HCT116 (cell line): ENCODE data around the gene NBPF15. TPM values are rescaled to one million over a fixed set of nuclear protein-coding genes. Genes with fewer than 3 reads are reported as not detected.
"Not testable (repeated sequence)": the region's sequence is repeated elsewhere in the genome, so short reads cannot be mapped to it uniquely, and the experiment has no call there.

Experiments
- ATAC-seq: fragments of 200-7000 bp; cut with Tn5 transposase; 2 replicates; pipeline ENCODE4 v1.9.1; 2020; ENCODE audit warnings: mild to moderate bottlenecking, moderate library complexity
- Bru-seq: library from RNA; stranded (reverse); fragments of 400-500 nt; gene quantifications from one replicate; lab custom pipeline; 2021; lab: Mats Ljungman, UMichigan
- BruChase-seq, 2 experiments: library from RNA; stranded (reverse); fragments of 400-500 nt; gene quantifications; one replicate each; lab custom pipeline; 2021; lab: Mats Ljungman, UMichigan
- BruUV-seq: library from RNA; stranded (reverse); fragments of 400-500 nt; replicated peaks from 2 replicates; lab custom pipeline; 2021; lab: Mats Ljungman, UMichigan
- CTCF ChIA-PET: fragments of 300-600 bp; sonication (Branson Sonifier 250); formaldehyde crosslinking; loops from one replicate; lab custom pipeline; 2021; ENCODE audit warnings: antibody characterized with exemption; lab: Charles Lee
- POLR2A ChIA-PET: fragments of 300-600, 350-600 bp; sonication (Branson Sonifier 250); formaldehyde crosslinking; loops from one replicate; lab custom pipeline; 2021; ENCODE audit warnings: antibody characterized with exemption; lab: Charles Lee
- RAD21 ChIA-PET, 2 experiments: fragments of 300-600 bp; sonication (Branson Sonifier 250); formaldehyde crosslinking; loops; one replicate each; lab custom pipeline; 2023; ENCODE audit warnings: low total read pairs in 2 of 2; ENCODE audit not compliant: uncharacterized antibody in 2 of 2, unreplicated experiment in 2 of 2, low non-redundant PET in 1 of 2; lab: Charles Lee
- DNase-seq: peaks from one replicate; pipeline ENCODE4 v3.0.0-alpha.2; 2010; ENCODE audit warnings: low read depth, low spot score
- H2AFZ ChIP-seq: fragments of 200-600 bp; shearing (Covaris generic), sonication (generic); 2 replicates; pipeline ENCODE4 v1.6.1; 2017; ENCODE audit warnings: low read depth, mixed run types, mixed read lengths, antibody characterized with exemption, low read length; ENCODE audit not compliant: poor library complexity, severe bottlenecking
- H3K27ac ChIP-seq: 2 replicates; pipeline ENCODE4 v1.5.1; 2012; ENCODE audit warnings: low read depth, low read length
- H3K27me3 ChIP-seq: fragments of 200-600 bp; sonication (generic); 2 replicates; pipeline ENCODE4 v1.6.1; 2016; ENCODE audit warnings: mixed run types, low read length, mixed read lengths; ENCODE audit not compliant: insufficient read depth
- H3K36me3 ChIP-seq, 2 experiments: fragments of 200-500 bp in 1 of 2; fragments of 200-600 bp in 1 of 2; sonication (Bioruptor generic) in 1 of 2; sonication (generic) in 1 of 2; 2 replicates each; pipeline versions ENCODE4 v1.5.1 to v1.6.1; 2014 to 2016; ENCODE audit warnings: low read length in 2 of 2, inconsistent platforms in 1 of 2, mixed read lengths in 1 of 2, mixed run types in 1 of 2; ENCODE audit not compliant: insufficient read depth in 2 of 2, control insufficient read depth in 1 of 2
- H3K4me1 ChIP-seq, 2 experiments: fragments of 200-600 bp in 1 of 2; sonication (generic) in 1 of 2; 2 replicates each; pipeline versions ENCODE4 v1.5.1 to v1.6.1; 2012 to 2017; ENCODE audit warnings: low read length in 2 of 2, inconsistent platforms in 1 of 2, mild to moderate bottlenecking in 1 of 2, mixed read lengths in 1 of 2, mixed run types in 1 of 2, moderate library complexity in 1 of 2; ENCODE audit not compliant: insufficient read depth in 2 of 2, control insufficient read depth in 1 of 2
- H3K4me2 ChIP-seq: fragments of 200-600 bp; sonication (generic); 2 replicates; pipeline ENCODE4 v1.6.1; 2017; ENCODE audit warnings: mixed run types, low read length, mixed read lengths
- H3K4me3 ChIP-seq, 2 experiments: fragments of 200-600 bp in 1 of 2; sonication (generic) in 1 of 2; replicated peaks in 1 of 2; 2 replicates each; pipeline ENCODE4 v1.5.1; 2011 to 2016; ENCODE audit warnings: low read length in 2 of 2, control low read depth in 1 of 2, low read depth in 1 of 2, mild to moderate bottlenecking in 1 of 2, mixed read lengths in 1 of 2, mixed run types in 1 of 2
- H3K79me2 ChIP-seq: fragments of 200-600 bp; sonication (generic); 2 replicates; pipeline ENCODE4 v1.6.1; 2017; ENCODE audit warnings: mild to moderate bottlenecking, mixed run types, low read length, moderate library complexity, mixed read lengths; ENCODE audit not compliant: insufficient read depth
- H3K9ac ChIP-seq: fragments of 200-600 bp; sonication (generic); 2 replicates; pipeline ENCODE4 v1.6.1; 2016; ENCODE audit warnings: low read length, mixed read lengths
- H3K9me2 ChIP-seq: fragments of 200-600 bp; sonication (generic), shearing (Covaris generic); 2 replicates; pipeline ENCODE4 v1.6.1; 2017; ENCODE audit warnings: mixed run types, mild to moderate bottlenecking, moderate library complexity; ENCODE audit not compliant: insufficient read depth
- H3K9me3 ChIP-seq, 2 experiments: fragments of 200-500 bp in 1 of 2; fragments of 200-600 bp in 1 of 2; sonication (Bioruptor generic) in 1 of 2; sonication (generic) in 1 of 2; 2 replicates each; pipeline ENCODE4 v1.6.1; 2014 to 2017; ENCODE audit warnings: low read length in 2 of 2, mixed read lengths in 2 of 2, inconsistent platforms in 1 of 2, low read depth in 1 of 2, mild to moderate bottlenecking in 1 of 2, mixed run types in 1 of 2, moderate library complexity in 1 of 2; ENCODE audit not compliant: control insufficient read depth in 1 of 2, insufficient read depth in 1 of 2
- H4K20me1 ChIP-seq: fragments of 200-600 bp; sonication (generic), shearing (Covaris generic); 2 replicates; pipeline ENCODE4 v1.6.1; 2017; ENCODE audit warnings: mixed run types, mild to moderate bottlenecking, moderate library complexity; ENCODE audit not compliant: insufficient read depth
- intact Hi-C: fragments of 100-400 bp; cut with micrococcal nuclease; formaldehyde crosslinking; loops from 2 replicates; pipeline ENCODE4 v1.10.0; 2022
- long read RNA-seq: library from polyadenylated mRNA; unstranded; transcript quantifications from one replicate; pipeline ENCODE4 v2.0.0, GENCODE V29; 2021; ENCODE audit not compliant: unreplicated experiment
- polyA plus RNA-seq: library from polyadenylated mRNA; unstranded; fragments of >200 nt; gene quantifications from 2 replicates; pipeline ENCODE4 v1.2.1, GENCODE V29; 2012; ENCODE audit warnings: missing spikeins
- total RNA-seq: library from RNA; stranded (reverse); gene quantifications from one replicate; pipeline ENCODE4 v1.2.1, GENCODE V29; 2021; ENCODE audit not compliant: unreplicated experiment
- TF ChIP-seq, protein P1 (sequence below): IDR thresholded peaks from 2 replicates; pipeline ENCODE4 v1.6.1; 2012

The NBPF15 gene, protein sequence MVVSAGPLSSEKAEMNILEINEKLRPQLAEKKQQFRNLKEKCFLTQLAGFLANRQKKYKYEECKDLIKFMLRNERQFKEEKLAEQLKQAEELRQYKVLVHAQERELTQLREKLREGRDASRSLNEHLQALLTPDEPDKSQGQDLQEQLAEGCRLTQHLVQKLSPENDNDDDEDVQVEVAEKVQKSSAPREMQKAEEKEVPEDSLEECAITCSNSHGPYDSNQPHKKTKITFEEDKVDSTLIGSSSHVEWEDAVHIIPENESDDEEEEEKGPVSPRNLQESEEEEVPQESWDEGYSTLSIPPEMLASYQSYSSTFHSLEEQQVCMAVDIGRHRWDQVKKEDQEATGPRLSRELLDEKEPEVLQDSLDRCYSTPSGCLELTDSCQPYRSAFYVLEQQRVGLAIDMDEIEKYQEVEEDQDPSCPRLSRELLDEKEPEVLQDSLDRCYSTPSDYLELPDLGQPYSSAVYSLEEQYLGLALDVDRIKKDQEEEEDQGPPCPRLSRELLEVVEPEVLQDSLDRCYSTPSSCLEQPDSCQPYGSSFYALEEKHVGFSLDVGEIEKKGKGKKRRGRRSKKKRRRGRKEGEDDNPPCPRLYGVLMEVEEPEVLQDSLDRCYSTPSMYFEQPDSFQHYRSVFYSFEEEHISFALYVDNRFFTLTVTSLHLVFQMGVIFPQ
- total RNA-seq = 27.7 TPM
- polyA plus RNA-seq = 14.0 and 14.1 TPM in 2 replicates
- percentile 66 among the genes with signal in this experiment for Bru-seq, nascent RNA
- BruChase-seq, experiment 1, labeled RNA remaining after a 6-hour chase = percentile 77 among the genes with signal in this experiment
- BruChase-seq, experiment 2, labeled RNA remaining after a 2-hour chase = percentile 80 among the genes with signal in this experiment
- long read RNA-seq, partial matches to known transcripts = 5 of 24 reads
- long read RNA-seq, other reads (novel, unspliced or antisense) = 19 of 24 reads

GRCh38 chr1:144461136-144461759, at the start of gene NBPF15:
TSS of gene NBPF15 (minus strand) at chr1:144461669. CDS start at chr1:144440003, 21,666 bp downstream.
- H3K4me1 ChIP-seq, H3K9me2 ChIP-seq, H3K79me2 ChIP-seq, BruUV-seq, intact Hi-C loops, H3K9me3 ChIP-seq, RAD21 ChIA-PET, H3K36me3 ChIP-seq, H4K20me1 ChIP-seq, POLR2A ChIA-PET, H3K27me3 ChIP-seq, CTCF ChIA-PET, H2AFZ ChIP-seq: not testable (repeated sequence)
- ATAC-seq = peak; percentile 96
- H3K9ac ChIP-seq = peak within 1 kb of the TSS; percentile 50
- TF ChIP-seq, protein P1, sequence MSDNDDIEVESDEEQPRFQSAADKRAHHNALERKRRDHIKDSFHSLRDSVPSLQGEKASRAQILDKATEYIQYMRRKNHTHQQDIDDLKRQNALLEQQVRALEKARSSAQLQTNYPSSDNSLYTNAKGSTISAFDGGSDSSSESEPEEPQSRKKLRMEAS = 0 out of 2 replicates have a peak, but pooled peaks have one; percentile 6
- H3K27ac ChIP-seq = 0 out of 2 replicates have a peak within 1 kb of the TSS, but pooled peaks have one; percentile 50
- peak within 1 kb of the TSS; percentile 52 to 59 for H3K4me3 ChIP-seq
- peak; percentile 0 for DNase-seq
- peak within 1 kb of the TSS; percentile 55 for H3K4me2 ChIP-seq

- H3K27me3 ChIP-seq, H3K9me2 ChIP-seq, BruUV-seq, H3K9me3 ChIP-seq, H3K9ac ChIP-seq, H3K36me3 ChIP-seq, POLR2A ChIA-PET, H2AFZ ChIP-seq, H3K4me1 ChIP-seq, H4K20me1 ChIP-seq, H3K27ac ChIP-seq, H3K4me3 ChIP-seq, DNase-seq, H3K79me2 ChIP-seq, intact Hi-C loops, ATAC-seq, RAD21 ChIA-PET, H3K4me2 ChIP-seq, CTCF ChIA-PET: not testable (repeated sequence)
Observed at GRCh38 chr1:144496429-144496828, 35.0 kb upstream of the NBPF15 start.

GRCh38 chr1:144494130-144494529, 32.7 kb upstream of the NBPF15 start:
- ATAC-seq, H2AFZ ChIP-seq, H3K9me3 ChIP-seq, H3K36me3 ChIP-seq, H3K4me3 ChIP-seq, H3K4me2 ChIP-seq, POLR2A ChIA-PET, H3K4me1 ChIP-seq, DNase-seq, CTCF ChIA-PET, H3K27me3 ChIP-seq, intact Hi-C loops, H3K9ac ChIP-seq, RAD21 ChIA-PET, H3K9me2 ChIP-seq, BruUV-seq, H4K20me1 ChIP-seq, H3K79me2 ChIP-seq, H3K27ac ChIP-seq: not testable (repeated sequence)
